Mucosa of gallbladder (tissue), 1 donor: ENCODE results near the gene EGFR. TPM values are rescaled to one million over a fixed set of nuclear protein-coding genes. Genes with fewer than 3 reads are reported as not detected.

ENCODE experiments used
- DNase-seq: peaks from one replicate; pipeline ENCODE4 v3.0.0-alpha.2; 2020; ENCODE audit warnings: low spot score
- total RNA-seq: library from RNA; stranded (reverse); gene quantifications from one replicate; pipeline ENCODE4 v1.2.1, GENCODE V29; 2021
- donor health status: DM: no; HTN: no; CAD: no.

Gene EGFR
- total RNA-seq, 1 donor from 2014 or later = 87.3 TPM

DNA sequence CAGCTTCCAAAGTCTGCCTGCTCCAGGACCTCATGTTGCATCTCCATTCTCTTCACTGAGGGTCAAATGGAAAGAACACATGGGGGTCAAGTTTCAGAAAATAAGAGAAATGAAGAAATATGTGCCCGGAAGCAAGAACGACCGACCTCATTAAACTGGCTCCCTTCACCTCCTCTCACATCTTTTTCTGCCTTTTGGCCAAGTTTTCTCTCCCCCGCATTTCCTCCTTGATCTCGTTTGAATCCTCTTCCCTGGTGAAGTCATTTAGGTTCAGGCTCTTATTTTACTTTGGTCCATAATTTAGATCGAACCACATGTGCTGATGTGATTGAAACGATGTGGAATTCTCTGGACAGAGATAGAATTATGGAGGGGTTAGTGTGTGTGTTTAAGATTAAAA is 44.2 kb downstream of the EGFR start:
- no peak for DNase-seq

DNA sequence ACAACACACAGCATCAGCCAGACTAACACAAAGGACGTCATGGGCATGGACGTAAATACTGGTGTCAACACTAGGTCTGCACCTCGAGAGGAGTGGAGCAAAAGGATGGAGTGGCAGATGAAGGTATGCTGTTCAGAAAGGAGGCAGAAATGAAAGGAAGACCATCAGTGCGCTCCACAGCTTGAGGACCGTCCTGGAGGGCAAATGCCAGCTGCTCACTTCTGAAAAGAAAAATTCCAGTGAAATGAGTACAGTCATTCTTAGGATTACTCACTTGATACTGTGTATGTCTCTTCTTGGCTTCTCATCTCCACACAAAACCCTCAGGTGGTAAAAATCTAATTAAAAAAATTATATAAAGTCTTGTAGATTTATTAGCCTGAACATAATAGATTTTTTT is 44.8 kb downstream of the EGFR start:
- no peak for DNase-seq

DNA sequence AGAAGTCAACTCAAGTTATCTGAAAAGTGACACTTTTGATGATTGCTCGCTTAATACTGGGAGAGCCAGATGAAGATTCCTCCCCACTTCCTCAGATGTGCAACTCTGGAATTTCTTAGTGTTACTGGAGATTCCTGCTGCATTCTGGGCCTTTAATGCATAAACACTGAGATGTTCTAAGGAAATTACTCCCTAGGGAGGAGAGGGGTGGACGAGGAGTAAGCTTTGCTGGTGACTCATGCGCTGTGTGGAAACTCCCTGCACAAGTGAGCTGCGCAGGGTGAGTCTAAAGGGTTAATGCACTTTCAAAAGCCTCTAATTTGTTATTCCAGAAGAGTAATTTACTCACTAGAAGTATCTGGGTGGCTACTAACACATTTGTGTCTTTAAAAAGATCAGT is 46.3 kb downstream of the EGFR start:
- DNase-seq = peak; percentile 54

DNA sequence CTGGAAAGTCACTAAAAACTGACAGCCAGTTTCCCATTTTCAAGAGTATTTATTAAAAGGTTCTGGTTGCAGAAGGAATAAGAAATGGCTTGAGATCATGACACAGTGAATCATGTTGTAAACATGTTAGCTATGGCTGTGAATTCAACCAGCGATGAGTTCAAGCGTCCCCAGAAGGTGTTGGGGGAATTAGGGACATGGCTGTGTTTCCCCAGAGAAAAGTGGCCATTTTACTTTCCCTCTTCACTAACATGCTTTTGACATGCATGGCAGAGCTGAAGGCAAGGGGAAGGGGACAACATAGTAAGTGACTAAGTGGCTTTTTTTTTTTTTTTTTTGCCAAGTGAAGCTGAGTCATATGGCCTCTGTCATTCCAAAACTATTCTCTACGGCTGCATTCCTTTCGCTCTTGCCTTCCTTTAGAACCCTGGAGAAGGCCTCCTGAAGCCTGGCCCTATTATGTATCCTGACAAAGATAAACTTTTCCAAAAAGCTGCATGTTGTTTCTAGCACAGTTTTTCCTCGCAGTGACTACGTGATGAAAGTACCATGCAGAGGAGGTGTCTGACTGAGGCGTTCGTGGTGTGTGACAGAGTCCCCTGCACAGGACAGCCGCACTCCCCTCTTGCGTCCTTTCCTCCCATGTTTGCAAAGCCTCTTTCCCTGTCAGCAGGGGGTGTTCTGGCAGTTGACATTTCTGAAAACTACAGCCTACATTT is 46.9 kb downstream of the EGFR start:
- DNase-seq = no peak

DNA sequence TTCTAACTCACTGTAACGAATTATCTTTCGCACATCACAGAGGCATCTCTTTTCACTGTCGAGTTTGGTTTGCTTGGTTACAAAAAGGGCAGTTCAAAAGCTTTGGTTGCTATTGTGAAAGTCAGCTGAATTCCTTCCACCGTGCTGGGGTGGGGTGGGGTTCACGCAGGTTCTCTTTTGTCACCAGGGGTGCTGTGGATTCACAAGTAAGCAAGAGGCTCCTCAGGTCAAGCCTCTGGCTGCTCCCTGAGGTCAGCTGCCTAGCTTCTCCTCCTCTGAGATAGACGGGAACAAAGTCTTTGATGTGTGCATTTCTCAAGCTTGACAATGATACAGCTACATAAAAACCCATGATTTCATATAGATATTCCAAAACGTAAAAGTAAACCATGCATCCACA is 47.7 kb downstream of the EGFR start:
- no peak for DNase-seq

DNA sequence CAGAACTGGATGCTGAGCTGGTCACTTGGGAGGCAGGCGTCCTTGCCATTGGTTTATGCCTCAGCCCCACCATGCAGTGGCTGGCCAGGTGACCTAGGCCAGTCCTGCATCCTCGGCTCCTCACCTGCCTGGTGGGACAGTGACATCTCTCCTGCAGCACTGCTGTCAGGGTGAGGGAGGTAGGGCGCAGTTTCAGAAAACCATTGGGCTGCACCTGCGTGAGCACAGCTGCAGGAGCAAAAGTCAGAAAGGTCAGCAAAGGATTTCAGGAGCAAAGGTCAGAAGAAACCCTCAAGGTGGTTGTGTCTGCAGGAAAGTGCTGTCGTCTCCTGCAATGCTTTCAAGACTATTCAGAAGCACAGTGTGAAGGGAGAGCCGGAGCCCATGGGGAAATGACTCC is 48.1 kb downstream of the EGFR start:
- DNase-seq = no peak

DNA sequence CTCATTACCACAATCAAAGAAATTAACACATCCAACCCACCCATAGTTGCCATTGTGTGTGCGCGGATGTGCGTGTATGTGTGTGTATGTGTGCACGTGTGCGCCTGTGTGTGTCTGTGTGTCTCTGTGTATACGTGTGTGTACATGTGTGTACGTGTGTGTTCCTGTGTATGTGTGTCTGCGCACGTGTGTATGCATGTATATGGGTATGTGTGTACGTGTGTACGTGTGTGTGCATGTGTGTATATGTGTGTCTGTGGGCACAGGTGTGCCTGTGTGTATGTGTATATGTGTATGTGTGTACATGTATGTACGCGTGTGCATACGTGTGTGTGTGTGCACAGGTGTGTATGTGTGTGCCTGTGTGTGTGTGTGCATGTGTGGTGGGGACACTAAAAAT is 48.9 kb downstream of the EGFR start:
- no peak for DNase-seq

DNA sequence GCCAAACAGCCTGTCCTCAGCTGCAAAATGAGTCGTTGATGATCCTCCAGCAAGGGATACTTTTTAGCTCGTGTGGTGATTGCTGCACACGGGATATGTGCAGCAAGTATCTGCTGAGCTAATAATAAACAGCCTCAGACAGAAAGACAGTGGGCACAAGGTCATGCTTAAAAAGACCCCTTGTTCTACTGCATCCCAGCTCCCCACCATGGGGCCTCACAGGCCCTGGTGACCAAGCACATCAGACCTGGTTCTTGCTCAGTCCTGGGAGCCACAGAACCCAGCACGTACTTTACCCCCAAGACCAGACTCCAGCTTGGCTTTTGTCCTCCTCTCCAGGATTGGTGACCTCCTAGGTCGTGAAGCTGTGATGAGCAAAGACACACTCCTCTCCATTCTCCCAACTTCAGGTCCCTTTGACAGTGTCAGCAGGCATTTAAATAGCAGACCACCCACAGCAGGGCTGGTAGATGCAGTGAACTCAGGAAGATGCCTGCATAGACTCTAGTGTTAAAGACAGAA is 50.5 kb downstream of the EGFR start:
- DNase-seq = no peak

DNA sequence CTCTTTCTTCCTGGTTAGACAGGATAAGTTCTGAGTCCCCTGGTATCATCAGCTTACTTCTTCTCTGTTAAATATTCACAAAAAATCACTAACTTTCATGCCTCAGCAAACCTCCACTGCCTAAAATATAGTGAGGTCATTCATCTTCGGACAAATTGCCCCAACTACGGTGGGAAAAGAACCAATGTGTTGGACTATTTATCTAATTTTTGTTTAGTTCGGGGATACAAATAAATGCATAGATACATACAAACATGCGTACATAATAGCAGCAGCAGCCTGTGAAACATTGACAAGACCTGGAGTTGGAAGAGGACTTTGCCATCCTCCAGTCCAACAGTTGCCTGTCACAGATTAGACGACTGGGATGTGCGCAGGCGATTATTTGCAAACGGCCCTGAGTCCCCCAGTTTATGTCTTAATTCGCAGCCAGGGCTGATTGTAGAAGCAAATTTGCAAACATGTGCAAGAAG is 51.5 kb downstream of the EGFR start:
- no peak for DNase-seq

DNA sequence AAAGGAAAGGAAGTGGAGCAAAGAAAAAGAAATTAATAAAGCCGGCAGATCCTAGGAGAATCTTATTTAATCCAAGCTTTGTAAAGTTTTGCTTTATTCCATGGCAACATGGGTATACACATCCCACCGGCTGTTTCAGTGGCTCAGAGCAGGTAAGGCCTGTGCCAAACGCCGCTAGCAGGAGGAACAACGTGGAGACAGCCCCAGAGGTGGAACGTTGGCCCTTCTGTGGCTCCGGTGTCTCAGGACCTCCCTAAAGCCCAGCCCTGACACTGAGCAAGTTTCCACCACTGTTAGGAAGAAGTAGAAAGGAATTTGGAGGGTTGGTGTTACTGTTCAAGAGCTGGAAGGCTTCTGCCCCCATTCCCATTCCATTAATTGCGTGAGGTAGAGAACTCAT is 52.0 kb downstream of the EGFR start:
- DNase-seq = no peak

DNA sequence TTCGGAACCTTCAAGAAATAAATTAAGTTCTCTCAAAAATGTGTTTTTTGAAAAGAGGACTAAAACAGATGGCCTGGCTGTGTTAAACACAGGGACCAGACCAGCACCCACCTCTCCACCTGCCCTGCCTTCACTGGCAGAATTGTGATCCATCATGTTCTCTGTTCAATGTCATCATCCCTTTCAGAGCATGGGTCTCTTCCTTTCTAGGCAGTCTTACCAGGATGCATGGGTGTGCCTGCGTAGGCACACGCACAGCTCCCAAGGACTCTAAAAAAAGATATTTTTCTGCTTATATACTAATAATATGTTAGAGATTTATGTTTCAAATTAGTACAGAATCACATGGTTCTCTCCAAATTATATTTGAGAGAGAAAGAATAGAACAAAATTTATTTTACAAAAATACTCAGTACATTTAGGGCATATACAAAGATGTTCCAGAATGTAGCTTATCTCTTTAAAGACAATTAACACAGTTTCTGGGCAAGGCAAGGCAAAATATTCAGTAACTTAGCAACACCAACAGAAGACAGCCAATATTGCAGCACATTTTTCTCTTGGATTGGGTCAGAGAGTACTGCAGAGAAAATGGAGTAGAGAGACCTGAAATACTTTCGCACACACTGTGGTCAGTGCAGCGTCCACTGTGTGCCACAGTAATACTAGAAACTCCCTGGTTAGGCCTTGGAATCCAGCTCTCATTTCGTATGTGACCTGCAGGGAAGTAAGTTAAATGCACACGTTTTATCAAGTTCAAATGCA is 52.8 kb downstream of the EGFR start:
- no peak for DNase-seq

DNA sequence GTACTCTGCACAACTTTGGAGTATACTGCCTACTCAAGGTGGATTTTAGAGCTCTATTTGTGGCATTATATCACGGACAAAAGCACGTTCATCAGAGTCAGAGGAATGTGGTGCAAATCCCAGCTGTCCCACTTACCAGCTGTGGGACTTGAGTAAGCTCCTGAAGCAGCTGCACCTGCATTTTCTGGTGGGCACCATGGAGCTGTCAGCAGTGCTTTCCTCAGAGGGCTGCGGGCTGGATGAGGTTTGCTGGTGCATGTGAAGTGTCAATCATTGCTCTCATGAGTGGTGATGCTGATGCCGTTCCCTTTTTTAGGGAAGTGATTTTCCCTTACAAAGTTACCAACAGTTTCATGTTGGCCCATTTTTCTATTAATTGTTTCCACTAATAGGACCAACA is 53.4 kb downstream of the EGFR start:
- DNase-seq = no peak

DNA sequence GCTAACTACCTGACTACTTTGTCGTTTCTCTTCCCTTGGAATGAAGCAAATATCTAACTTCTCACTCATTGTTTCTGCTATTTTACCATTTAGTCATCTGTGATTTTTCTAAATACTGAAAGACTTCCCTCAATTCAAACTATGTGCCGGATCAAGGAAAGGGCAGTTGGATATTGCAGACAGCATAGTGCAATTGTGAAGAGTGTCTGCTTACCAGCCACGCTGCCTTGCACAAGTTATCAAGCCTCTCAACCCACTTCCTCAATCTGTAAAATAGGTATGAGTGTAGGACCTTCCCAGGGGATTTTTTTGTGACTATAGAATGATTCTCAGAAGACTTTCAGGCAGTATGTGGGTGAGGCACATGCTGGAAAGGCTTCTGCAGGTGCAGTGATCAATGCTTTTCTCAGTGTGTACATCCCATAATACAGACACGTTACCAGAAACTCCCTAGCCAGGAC is 54.3 kb downstream of the EGFR start:
- DNase-seq = no peak

DNA sequence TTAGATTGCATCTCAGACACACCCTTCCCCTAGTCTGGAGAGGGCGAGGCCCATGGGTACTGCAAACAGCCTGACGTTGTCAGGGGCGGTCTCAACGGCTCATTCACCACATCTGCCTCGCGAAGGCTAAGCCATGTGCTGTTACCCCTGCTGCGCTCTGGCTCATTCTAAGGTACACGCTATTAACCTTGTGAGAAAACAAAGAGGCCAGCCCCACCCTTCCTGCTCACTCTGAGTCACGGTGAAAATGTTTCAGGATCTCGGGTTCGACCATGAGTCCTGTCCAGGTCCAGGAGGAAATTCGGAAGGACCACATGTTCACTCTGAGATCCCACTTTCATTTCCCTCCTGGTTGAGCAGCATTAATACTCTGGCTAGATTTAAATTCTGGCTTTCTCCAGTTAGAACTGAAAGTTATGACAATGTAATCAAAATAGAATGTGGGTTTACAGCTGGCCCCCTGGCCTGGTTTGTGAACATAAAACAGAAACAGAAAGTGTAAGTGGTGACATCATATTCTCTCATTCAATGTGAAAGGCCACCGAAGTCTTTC is 55.2 kb downstream of the EGFR start:
- peak; percentile 75 for DNase-seq

DNA sequence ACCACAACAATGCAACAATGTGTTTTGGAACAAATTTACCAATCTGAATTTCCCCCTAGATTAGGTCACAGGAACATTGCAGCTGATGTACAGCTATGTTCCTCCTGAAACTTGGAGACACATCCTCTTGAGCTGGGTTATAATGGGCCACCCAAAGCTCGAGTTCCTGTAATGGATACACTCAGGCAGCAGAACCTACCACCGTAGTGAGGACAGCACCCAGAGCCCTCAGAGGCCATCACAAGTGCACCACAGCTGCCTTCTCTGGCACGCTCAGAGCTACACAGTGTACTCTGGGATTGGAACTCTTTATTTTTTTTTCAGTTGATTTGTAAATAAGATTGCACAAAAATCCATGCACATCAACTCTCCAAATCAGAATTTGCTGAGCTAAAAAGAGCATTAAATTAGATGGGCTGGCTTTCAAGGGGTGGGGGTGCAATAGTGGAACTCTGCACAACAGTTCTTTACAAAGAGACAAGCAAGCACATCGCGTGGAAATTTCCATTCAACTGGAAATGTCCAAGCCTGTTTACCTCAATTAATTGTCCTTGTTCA is 56.7 kb downstream of the EGFR start:
- DNase-seq = no peak

DNA sequence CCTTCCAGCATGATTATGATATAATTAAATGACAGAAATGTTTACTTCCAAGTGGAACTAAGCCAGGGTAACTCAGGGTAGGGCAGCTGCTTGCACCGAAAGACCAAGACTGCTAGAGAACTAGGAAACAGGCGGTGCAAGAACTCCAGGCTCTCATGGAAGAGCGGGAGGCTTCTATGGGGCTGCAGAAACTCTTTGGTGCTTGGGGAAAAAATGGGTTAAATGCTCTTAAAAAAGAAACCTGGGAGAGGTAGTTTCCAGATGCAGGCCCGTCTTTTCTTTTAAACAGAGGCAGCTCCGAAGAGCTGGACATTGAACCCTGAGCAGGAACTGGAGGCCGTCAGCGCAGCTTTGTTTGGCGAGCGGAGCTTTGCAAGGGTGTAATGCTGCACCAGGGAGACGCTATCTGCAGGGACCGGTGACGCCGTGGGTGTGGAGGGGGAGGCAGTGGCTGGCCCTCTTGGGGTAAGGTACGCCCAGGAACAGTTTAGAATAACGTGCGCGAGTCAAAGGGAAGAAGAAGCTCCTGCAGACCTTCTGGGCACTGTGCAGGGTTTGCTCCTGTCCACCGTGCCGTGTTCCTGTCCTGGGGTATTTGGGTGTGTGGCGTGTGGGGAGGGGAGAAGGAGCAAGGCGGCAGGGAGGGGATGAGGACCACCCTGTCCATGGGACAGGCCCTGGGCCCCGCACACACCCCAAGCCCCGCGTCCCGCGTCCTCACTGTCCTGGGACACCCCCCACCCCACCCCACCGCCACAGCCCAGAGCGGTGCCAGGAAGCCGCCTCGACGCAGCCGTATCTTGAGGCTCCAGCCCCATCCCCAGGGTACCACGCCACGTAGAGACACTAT is 59.0 kb downstream of the EGFR start:
- peak; percentile 83 for DNase-seq

DNA sequence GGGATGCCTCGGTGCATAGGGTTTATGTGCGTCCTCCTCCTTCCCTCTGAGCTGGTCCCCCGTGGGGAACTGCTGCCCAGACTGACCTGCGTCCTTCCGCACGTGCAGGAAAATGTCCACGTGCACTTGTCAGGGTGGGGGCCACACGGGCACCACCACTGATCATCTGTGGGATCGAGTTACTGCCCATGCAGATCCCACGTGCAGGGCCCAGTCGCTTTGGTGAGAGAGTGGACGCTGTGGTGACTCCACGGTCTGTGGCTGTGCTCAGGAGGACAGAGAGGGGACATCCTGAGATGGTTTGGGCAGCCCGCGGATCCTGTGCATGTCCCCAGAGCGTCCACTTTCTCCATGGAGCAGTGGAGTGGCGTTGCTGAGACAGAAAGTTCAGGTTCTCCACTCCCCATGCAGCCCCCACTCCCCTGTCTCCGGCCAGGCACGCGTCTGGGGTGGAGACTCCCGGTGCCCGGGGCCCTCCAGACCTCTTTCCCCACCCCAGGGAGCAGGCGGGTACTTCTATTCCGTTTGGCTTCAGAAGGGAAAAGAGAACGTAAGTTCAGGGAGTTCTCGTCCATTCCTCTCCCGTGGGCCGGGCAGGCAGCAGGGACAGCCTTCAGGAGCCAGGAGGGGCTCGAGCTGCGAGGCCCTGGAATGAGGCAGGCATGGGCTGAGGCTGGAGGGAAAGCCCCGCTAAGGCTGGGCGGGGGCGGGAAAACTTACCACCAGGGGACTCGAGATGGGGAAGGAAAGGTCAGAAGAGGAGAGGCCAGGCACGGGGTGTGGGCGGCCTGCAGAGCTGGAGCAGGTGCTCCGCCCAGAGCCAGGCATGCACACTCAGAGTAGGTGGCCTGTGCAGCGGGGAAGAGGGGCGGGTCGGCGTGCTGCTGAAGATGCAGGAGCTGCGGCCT is 59.9 kb downstream of the EGFR start:
- peak; percentile 49 for DNase-seq

DNA sequence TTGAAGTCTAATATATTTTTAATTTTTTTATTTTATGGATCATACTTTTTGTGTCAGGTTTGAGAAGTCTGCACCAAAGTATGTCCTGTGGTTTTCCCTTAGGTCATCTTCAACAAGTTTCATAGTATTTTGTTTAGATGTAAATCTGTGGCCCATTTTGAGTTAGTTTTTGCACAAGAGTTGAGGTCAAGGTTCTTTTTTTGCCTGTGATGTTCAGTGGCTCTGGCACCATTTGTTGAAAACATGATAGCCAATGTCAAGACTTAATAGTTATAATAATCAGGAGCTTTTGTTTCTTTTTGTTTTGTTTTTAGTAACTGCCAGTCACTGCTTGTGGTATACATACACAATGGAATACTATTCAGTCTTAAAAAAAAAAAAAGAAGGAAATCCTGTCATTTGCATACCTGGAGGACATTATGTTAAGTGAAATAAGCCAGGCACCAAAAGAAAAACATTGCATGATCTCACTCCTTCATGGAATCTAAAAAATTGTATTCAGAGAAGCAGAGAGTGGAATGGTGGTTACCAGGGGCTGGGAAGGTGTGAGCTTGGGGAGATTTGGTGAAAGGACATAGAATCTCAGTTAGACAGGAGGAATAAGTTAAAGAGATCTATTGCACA is 61.3 kb downstream of the EGFR start:
- DNase-seq = no peak

DNA sequence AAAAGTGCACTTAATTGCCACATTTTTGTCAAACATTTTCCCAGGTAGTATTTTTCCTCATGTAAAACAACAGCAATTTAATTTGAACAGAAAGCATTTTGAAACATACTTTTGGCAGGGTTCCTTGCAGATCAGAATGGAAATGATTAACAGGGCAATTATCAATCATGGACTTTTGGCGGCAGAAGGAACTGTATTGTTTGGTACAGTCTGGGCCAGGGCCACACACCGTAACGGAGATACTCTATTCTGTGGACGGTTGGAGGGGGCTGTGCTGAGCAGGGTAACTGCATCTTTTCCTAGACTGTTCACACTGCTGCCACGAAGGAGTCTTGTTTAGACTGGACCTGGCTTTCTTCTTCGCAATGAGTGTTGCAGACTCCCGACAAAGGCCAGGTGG is 62.3 kb downstream of the EGFR start:
- no peak for DNase-seq
